ENCODE measurements around the gene ERF. TPM values are rescaled to one million over a fixed set of nuclear protein-coding genes. Genes with fewer than 3 reads are reported as not detected.

ERF gene
- total and polyA plus RNA-seq, 10 of the 15 experiments (the other 5 are each of a cell fraction or from before 2014, with no cell fraction given) = 0.02 to 51.8 (median 14.4) TPM

GRCh38 chr19:42268142-42268703 lies 13.3 kb upstream of the ERF start (continued):
- TF ChIP-seq RB1 (IDR thresholded peaks at IDR 0.05; ENCODE audit: borderline replicate concordance) = peak; percentile 14; the same call in 1 of the 2 replicates
- no peak for TF ChIP-seq DPF2 (IDR thresholded peaks at IDR 0.05)
- TF ChIP-seq, protein P1, sequence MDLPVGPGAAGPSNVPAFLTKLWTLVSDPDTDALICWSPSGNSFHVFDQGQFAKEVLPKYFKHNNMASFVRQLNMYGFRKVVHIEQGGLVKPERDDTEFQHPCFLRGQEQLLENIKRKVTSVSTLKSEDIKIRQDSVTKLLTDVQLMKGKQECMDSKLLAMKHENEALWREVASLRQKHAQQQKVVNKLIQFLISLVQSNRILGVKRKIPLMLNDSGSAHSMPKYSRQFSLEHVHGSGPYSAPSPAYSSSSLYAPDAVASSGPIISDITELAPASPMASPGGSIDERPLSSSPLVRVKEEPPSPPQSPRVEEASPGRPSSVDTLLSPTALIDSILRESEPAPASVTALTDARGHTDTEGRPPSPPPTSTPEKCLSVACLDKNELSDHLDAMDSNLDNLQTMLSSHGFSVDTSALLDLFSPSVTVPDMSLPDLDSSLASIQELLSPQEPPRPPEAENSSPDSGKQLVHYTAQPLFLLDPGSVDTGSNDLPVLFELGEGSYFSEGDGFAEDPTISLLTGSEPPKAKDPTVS (IDR thresholded peaks at IDR 0.05; ENCODE audit: low read depth, low read length) = no peak
- TF ChIP-seq SMAD1 (IDR thresholded peaks at IDR 0.05; ENCODE audit: low read depth, partially characterized antibody) = no peak
- TF ChIP-seq ATF7 (IDR thresholded peaks at IDR 0.05; ENCODE audit: low read depth) = peak; percentile 100
- TF ChIP-seq, protein P2, sequence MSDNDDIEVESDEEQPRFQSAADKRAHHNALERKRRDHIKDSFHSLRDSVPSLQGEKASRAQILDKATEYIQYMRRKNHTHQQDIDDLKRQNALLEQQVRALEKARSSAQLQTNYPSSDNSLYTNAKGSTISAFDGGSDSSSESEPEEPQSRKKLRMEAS (IDR thresholded peaks at IDR 0.05; ENCODE audit: low read depth, low read length) = peak; percentile 54; the same call in 1 of the 2 replicates
- TF ChIP-seq ZNF274 (IDR thresholded peaks at IDR 0.05; ENCODE audit: insufficient read depth, insufficient read length) = no peak
- TF ChIP-seq, protein P3, sequence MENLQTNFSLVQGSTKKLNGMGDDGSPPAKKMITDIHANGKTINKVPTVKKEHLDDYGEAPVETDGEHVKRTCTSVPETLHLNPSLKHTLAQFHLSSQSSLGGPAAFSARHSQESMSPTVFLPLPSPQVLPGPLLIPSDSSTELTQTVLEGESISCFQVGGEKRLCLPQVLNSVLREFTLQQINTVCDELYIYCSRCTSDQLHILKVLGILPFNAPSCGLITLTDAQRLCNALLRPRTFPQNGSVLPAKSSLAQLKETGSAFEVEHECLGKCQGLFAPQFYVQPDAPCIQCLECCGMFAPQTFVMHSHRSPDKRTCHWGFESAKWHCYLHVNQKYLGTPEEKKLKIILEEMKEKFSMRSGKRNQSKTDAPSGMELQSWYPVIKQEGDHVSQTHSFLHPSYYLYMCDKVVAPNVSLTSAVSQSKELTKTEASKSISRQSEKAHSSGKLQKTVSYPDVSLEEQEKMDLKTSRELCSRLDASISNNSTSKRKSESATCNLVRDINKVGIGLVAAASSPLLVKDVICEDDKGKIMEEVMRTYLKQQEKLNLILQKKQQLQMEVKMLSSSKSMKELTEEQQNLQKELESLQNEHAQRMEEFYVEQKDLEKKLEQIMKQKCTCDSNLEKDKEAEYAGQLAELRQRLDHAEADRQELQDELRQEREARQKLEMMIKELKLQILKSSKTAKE (IDR thresholded peaks at IDR 0.05; ENCODE audit: low read depth, poor library complexity, severe bottlenecking) = no peak
- TF ChIP-seq NBN (IDR thresholded peaks at IDR 0.05) = peak; percentile 82
- no peak for TF ChIP-seq ASH2L (IDR thresholded peaks at IDR 0.05; ENCODE audit: borderline replicate concordance, low read depth)
- TF ChIP-seq ESRRA (IDR thresholded peaks at IDR 0.05; ENCODE audit: low read length) = no peak
- no peak for TF ChIP-seq HDAC2 (IDR thresholded peaks at IDR 0.05)
- no peak for TF ChIP-seq CUX1 (IDR thresholded peaks at IDR 0.05; ENCODE audit: insufficient replicate concordance, low read depth, low read length)
- TF ChIP-seq MEF2A (IDR thresholded peaks at IDR 0.05; ENCODE audit: insufficient read depth, low read depth, low read length) = 0 out of 2 replicates have a peak, but pooled peaks have one; percentile 26
- TF ChIP-seq BCL11A (IDR thresholded peaks at IDR 0.05; ENCODE audit: low read depth, low read length) = peak; percentile 43; the same call in 1 of the 2 replicates
- TF ChIP-seq EZH2 (IDR thresholded peaks at IDR 0.05; ENCODE audit: borderline replicate concordance, control insufficient read depth, low read depth, low read length) = no peak
- TF ChIP-seq SIX5 (IDR thresholded peaks at IDR 0.05; ENCODE audit: low read depth, low read length, severe bottlenecking) = no peak
- TF ChIP-seq BHLHE40 (IDR thresholded peaks at IDR 0.05; ENCODE audit: borderline replicate concordance in 1 of 2, low read depth in 2 of 2, low read length in 1 of 2) = peak; percentile 26 to 85; a peak in 2 of 4 replicates
- TF ChIP-seq ZSCAN29 (IDR thresholded peaks at IDR 0.05) = no peak
- no peak for TF ChIP-seq SREBF1 (IDR thresholded peaks at IDR 0.05; ENCODE audit: low read length)
- TF ChIP-seq USF1 (IDR thresholded peaks at IDR 0.05; ENCODE audit: borderline replicate concordance, extremely low read length, insufficient read depth, low read depth, low read length) = peak; percentile 63
